Large intestine (tissue), 3 donors: Measurements from ENCODE around the gene RHBDL3. TPM values are rescaled to one million over a fixed set of nuclear protein-coding genes. Genes with fewer than 3 reads are reported as not detected.
"Not testable (repeated sequence)": the region's sequence is repeated elsewhere in the genome, so short reads cannot be mapped to it uniquely, and the experiment has no call there.

ENCODE experiments used
- DNase-seq, 2 donors: peaks; one replicate each; pipeline versions ENCODE4 v3.0.0 to v3.0.0-alpha.2; 2013
- H3K27ac ChIP-seq: one replicate; pipeline ENCODE4 v1.5.1; 2013; ENCODE audit warnings: low read length
- H3K27me3 ChIP-seq: 2 replicates; pipeline ENCODE4 v1.6.1; 2013; ENCODE audit warnings: low read length; ENCODE audit not compliant: control insufficient read depth, insufficient read depth
- H3K36me3 ChIP-seq: 2 replicates; pipeline ENCODE4 v1.6.1; 2013; ENCODE audit warnings: low read length; ENCODE audit not compliant: control insufficient read depth, insufficient read depth
- H3K4me1 ChIP-seq: one replicate; pipeline ENCODE4 v1.6.1; 2013; ENCODE audit warnings: low read length; ENCODE audit not compliant: control insufficient read depth, insufficient read depth
- H3K4me3 ChIP-seq: one replicate; pipeline ENCODE4 v1.5.1; 2013; ENCODE audit warnings: low read length
- H3K9me3 ChIP-seq: one replicate; pipeline ENCODE4 v1.6.1; 2013; ENCODE audit warnings: mild to moderate bottlenecking, low read depth, low read length, moderate library complexity; ENCODE audit not compliant: control insufficient read depth
- WGBS: methylation state at CpG from one replicate; pipeline ENCODE4 v1.1.5; 2013; ENCODE audit warnings: low lambda C conversion rate; ENCODE audit not compliant: insufficient coverage; 5-methylcytosine and 5-hydroxymethylcytosine counted together
- polyA plus RNA-seq: library from polyadenylated mRNA; unstranded; fragments of 120-200 nt; gene quantifications from one replicate; pipeline ENCODE4 v1.2.1, GENCODE V29; 2013

The RHBDL3 gene
- polyA plus RNA-seq, 1 donor, result 0.88 TPM

DNA sequence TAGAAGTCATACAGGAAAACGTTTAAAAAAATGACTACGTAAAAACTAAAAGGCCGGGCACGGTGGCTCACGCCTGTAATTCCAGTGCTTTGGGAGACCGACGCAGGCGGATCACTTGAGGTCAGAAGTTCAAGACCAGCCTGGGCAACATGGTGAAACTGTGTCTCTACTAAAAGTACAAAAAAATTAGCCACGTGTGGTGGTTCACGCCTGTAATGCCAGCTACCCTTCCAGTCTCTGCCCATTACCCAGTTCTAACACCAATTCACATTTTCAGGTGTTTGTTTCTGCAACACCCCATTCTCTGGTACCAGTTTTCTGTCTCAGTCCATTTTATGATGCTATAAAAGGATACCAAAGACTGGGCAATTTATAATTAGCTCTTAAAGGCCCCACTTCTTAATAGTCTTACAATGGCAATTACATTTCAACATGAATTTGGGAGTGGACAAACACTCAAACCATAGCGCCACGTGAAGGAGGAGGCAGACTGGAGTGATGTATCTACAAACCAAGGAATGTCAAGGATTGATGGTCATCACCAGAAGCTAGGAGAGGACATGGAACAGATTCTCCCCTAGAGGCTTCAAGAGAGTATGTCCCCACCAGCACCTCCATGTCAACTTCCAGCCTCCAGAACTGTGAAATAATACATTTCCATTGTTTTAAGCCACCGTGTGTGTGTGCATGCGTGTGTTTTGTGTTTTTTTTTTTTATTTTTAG lies 77.1 kb downstream of the RHBDL3 start:
- peak overlapping the region; percentile 76 for H3K27ac ChIP-seq
- H3K4me1 ChIP-seq, result peaks cover 4% of the 10 kb centered on the region
- 100% methylated on average over 2 of the region's 14 CpGs for WGBS
- H3K4me3 ChIP-seq, result peak overlapping the region; percentile 70
- no peaks in the 10 kb centered on the region for H3K9me3 ChIP-seq
- peaks cover 4% of the 10 kb centered on the region for H3K36me3 ChIP-seq
- no peaks in the 10 kb centered on the region for H3K27me3 ChIP-seq
- no peak for DNase-seq

DNA sequence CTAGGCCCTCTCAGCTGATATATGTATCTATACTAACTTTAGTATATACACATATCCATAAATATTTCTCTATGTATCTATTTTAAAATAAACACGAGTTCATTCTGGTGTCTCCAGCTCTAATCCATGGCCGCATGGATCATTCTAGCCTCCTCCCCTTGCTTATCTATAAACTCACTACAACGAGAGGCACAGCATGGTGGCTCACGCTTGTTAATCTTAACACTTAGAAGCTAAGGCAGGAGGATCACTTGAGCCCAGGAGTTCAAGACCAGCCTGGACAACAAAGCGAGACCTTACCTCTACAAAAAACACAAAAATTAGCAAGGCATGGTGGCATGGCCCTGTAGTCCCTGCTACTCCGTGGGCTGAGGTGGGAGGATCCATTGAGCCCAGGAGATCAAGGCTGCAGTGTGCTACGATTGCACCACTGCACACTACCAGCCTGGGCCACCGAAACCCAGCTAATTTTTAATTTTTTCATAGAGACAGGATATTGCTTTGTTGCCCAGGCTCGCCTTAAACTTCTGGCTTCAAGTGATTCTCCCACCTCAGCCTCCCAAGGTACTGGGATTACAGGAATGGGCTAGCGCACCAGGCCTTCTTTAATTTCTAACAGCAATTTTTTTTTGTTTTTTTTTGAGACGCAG lies 80.4 kb downstream of the RHBDL3 start:
- DNase-seq, result no peak
- WGBS, result 93% methylated on average over 3 of the region's 11 CpGs
- Histone ChIP-seq H3K9me3 (peaks cover 3% of the 10 kb centered on the region), H3K27ac (no peak overlapping the region), H3K4me1 (peaks cover 16% of the 10 kb centered on the region), H3K4me3 (no peak overlapping the region), H3K36me3 (no peaks in the 10 kb centered on the region), H3K27me3 (no peaks in the 10 kb centered on the region)

DNA sequence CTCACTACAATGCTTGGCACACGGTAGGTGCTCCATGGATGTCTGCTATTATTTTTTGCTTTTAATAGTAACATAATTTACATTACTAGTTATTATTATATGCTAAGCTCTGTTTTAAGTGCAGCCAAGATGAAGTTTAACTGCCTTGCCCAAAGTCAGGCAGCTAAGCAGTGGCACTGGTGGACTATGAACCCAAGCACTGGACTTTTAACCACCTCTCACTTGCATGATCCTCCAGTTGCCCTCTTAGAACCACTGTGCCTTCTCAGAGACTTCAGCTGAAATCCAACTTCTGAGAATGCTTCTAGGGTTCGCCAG lies 82.8 kb downstream of the RHBDL3 start:
- peak; percentile 54 to 76 for DNase-seq
- Histone ChIP-seq H3K27me3 (no peaks in the 10 kb centered on the region), H3K9me3 (peaks cover 3% of the 10 kb centered on the region), H3K4me3 (no peak overlapping the region), H3K36me3 (peaks cover 10% of the 10 kb centered on the region), H3K4me1 (peaks cover 17% of the 10 kb centered on the region), H3K27ac (peak overlapping the region; percentile 99)
- no CpG with 5 or more reads among the region's 2 CpGs for WGBS

DNA sequence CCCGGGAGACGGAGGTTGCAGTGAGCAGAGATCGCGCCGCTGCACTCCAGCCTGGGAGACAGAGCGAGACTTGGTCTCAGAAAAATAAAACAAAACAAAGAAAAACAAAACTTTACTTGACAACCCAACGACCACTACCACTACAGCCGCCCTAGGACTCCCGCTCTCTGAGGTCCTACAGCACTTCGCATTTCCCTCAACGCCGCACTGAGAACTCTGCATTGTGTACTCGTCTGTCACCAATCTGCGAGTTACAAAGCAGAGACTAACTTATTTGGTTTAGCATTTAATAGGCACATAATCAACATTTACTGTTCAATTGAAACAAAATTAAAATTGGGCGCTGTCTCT lies 83.8 kb downstream of the RHBDL3 start:
- DNase-seq, result no peak

DNA sequence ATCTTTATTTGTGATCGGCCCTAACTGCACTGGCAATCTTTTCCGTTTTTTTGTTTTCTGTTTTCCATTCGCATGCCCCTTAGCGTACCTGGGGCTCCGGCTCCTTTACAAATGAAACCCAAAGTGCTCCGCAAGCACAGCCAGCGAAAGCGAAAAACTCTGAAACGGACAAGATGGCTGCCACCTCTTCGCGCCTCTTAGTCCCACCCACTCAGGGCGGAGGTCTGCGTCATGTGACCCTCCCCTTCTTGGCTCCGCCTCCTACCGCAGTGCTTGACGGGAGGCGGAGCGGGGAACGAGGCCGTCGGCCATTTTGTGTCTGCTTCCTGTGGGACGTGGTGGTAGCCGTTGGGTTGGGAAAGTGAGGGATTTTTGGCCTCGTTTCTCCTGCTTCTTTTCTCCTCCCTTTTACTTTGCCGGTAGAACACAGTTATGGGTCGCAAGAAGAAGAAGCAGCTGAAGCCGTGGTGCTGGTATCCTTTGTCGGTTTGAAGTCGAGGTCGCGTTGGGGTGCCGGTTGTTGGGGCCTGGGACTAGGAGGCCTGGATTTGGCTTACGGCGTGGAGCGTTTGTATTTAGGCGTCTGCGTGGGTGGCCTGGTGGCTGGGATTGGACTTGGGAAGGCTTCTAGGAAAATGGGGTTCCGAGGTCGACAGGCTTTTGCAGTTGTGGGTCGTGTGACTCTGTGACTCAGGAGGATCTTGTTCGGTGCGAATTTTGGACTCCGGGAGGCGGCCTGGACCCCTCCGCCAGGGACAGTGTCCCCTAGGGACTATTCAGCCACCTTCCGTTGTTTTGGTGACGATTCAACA lies 84.4 kb downstream of the RHBDL3 start, which contains the start of gene ZNF207:
TSS of gene ZNF207 (plus strand) at position 304 of the 812 bp plus-strand sequence. CDS start at position 433, 129 bp downstream.
- no peaks in the 10 kb centered on the region for H3K27me3 ChIP-seq
- H3K36me3 ChIP-seq, result peaks cover 25% of the 10 kb centered on the region
- DNase-seq, result peak; percentile 97 to 98
- peak within 1 kb of the TSS; percentile 94 for H3K4me3 ChIP-seq
- H3K27ac ChIP-seq, result peak within 1 kb of the TSS; percentile 99
- 0% methylated on average over 6 of the region's 47 CpGs for WGBS
- H3K9me3 ChIP-seq, result peaks cover 3% of the 10 kb centered on the region
- peaks cover 19% of the 10 kb centered on the region for H3K4me1 ChIP-seq

More for the DNA sequence above, 83.8 kb downstream of the RHBDL3 start:
- peak overlapping the region; percentile 99 for H3K27ac ChIP-seq
- H3K4me1 ChIP-seq, result peaks cover 17% of the 10 kb centered on the region
- no CpG with 5 or more reads among the region's 15 CpGs for WGBS
- H3K36me3 ChIP-seq, result peaks cover 19% of the 10 kb centered on the region
- H3K27me3 ChIP-seq, result no peaks in the 10 kb centered on the region
- peak overlapping the region; percentile 94 for H3K4me3 ChIP-seq
- H3K9me3 ChIP-seq, result peaks cover 3% of the 10 kb centered on the region

DNA sequence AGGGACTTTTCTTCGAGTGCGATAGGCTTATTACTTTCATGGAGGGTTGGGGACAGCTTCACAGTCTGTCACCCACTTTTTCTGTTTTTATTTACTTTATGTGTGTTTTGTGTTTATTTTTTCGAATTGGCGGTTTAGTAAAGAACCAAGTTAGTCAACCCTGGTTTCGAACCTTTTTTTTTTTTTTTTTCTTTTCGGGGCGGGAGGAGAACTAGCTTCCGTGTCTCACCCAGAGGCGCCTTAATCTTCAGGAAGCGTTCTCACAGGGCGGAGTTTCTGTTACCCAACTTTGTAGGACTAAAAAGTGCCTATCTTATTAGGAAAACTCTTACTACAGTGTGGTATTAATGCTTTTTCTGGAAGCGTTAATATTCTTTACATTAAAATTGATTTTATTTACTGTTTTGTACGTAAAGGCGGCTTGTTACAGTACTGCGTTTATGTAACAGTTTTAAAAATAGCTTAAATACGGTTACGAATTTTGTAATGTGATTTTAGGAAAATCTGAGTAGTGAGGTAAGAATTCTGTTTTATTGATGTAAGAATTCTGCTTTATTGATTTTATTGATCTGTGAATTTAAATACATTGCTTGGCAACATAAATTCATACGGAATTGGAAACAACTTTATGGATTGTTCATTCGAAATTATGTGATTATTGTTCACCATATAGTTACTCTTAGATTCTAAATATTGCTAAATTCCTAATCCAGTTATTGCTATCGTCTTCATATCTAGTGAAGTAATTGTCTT lies 85.2 kb downstream of the RHBDL3 start:
- Histone ChIP-seq H3K27ac (peak overlapping the region; percentile 99), H3K36me3 (peaks cover 32% of the 10 kb centered on the region), H3K9me3 (peaks cover 3% of the 10 kb centered on the region), H3K4me3 (peak overlapping the region; percentile 94), H3K4me1 (peaks cover 20% of the 10 kb centered on the region), H3K27me3 (no peaks in the 10 kb centered on the region)
- WGBS, result 0% methylated on average over 7 of the region's 20 CpGs
- DNase-seq, result peak in 1 of 2 donors; percentile 70

DNA sequence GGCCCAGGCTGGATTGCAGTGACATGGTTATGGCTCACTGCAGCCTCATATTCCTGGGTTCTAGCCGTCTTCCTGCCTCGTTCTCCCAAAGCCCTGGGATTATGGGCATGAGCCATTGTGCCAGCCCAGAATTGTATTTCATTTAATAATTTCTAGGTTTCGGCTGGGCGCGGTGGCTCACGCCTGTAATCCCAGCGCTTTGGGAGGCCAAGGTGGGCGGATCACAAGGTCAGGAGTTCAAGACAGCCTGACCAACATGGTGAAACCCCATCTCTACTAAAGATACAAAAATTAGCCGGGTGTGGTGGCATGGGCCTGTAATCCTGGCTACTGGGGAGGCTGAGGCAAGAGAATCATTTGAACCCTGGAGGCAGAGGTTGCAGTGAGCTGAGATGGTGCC lies 87.1 kb downstream of the RHBDL3 start:
- not testable (repeated sequence) for H3K27ac ChIP-seq, H3K9me3 ChIP-seq, DNase-seq, H3K4me3 ChIP-seq, H3K27me3 ChIP-seq
- peaks cover 20% of the 10 kb centered on the region for H3K4me1 ChIP-seq
- H3K36me3 ChIP-seq, result peaks cover 39% of the 10 kb centered on the region
- no CpG with 5 or more reads among the region's 9 CpGs for WGBS

DNA sequence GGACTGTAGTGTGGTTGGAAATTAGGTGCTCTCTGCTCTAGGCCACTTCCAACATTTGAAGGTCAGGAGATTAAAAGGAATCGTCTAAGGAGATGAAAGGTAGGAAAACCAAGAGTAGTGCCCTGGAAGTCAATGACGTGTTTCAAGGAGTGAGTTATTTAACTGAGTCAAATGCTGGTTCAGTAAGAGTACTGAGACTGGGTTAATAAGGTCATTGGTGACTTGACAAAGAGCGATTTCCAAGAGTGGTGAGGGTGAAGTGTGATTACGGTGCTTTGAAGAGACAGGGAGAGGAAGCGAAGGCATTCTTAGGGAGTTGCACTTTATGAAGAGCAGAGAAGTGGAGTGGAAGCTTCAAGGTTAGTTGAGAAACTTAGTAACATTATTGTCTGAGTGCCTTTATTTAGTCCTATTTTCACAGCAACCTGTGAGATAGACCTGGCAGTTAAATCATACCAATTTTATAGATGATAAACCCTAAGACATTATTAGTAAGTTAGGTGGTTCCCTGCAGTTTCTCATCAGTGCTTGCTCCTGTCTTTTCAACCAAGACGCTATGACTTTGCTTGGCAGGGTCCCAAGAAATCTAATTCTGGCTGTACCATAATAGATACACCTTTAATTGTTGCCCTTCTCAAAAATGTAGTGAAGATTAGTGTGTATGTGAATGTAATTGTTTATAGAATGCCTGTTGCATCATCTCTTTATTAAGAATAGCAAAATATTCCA lies 90.2 kb downstream of the RHBDL3 start:
- H3K9me3 ChIP-seq, result no peaks in the 10 kb centered on the region
- H3K4me1 ChIP-seq, result peaks cover 8% of the 10 kb centered on the region
- H3K27me3 ChIP-seq, result no peaks in the 10 kb centered on the region
- H3K36me3 ChIP-seq, result peaks cover 65% of the 10 kb centered on the region
- 75% methylated on average over 2 of the region's 6 CpGs for WGBS
- no peak overlapping the region for H3K4me3 ChIP-seq
- no peak overlapping the region for H3K27ac ChIP-seq
- DNase-seq, result no peak

DNA sequence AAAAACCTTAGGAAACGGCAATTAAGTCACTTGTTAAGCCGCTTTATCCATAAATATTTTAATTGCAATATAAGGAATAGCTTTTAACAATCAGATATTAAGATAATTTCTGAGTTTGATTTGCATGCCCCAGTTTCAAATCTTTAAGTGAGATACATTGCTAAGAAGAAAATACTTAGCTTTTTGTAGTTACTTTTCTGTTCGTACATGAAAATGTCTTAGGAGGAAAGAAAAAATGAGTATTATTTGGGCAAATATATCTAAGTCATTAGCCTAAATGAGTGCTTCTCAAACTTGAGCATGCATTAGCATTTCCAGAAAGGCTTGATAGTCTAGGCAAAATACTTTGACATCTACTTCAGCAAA lies 90.7 kb downstream of the RHBDL3 start:
- H3K4me3 ChIP-seq, result no peak overlapping the region
- no peaks in the 10 kb centered on the region for H3K9me3 ChIP-seq
- H3K4me1 ChIP-seq, result peaks cover 8% of the 10 kb centered on the region
- no peak for DNase-seq
- H3K27me3 ChIP-seq, result no peaks in the 10 kb centered on the region
- H3K27ac ChIP-seq, result no peak overlapping the region
- peaks cover 69% of the 10 kb centered on the region for H3K36me3 ChIP-seq
- WGBS, result 90% methylated on average over 2 of the region's 3 CpGs
